Brain microvascular endothelial cell (primary cell): ENCODE results near the gene TUBB3.

ENCODE experiments used
- DNase-seq: peaks from one replicate; pipeline ENCODE4 v3.0.0-alpha.2; 2020
- H3K27ac ChIP-seq: fragments of 250-450 bp; sonication (Bioruptor Pico); 2 replicates; pipeline ENCODE4 v1.5.1; 2020; ENCODE audit warnings: mild to moderate bottlenecking, moderate library complexity
- H3K27me3 ChIP-seq: fragments of 250-450 bp; sonication (Bioruptor Pico); replicated peaks from 2 replicates; pipeline ENCODE4 v1.5.1; 2020; ENCODE audit warnings: mild to moderate bottlenecking
- H3K36me3 ChIP-seq: fragments of 250-450 bp; sonication (Bioruptor Pico); replicated peaks from 2 replicates; pipeline ENCODE4 v1.5.1; 2020; ENCODE audit warnings: mild to moderate bottlenecking
- H3K4me3 ChIP-seq: 2 replicates; pipeline ENCODE4 v1.5.1; 2011; ENCODE audit warnings: low read depth, mild to moderate bottlenecking, control low read depth, low read length, moderate library complexity
- CTCF ChIP-seq: IDR thresholded peaks from 2 replicates; pipeline ENCODE4 v1.5.1; 2011; ENCODE audit warnings: low read depth, mild to moderate bottlenecking, moderate library complexity, low read length, control low read depth, inconsistent platforms; ENCODE audit errors: missing control alignments
- in situ Hi-C: cut with HindIII; loops from 2 replicates; pipeline ENCODE4 v1.10.0; 2017; ENCODE audit warnings: low sequenced_read_pairs, low pct_ligation_motif_present

Gene TUBB3

DNA sequence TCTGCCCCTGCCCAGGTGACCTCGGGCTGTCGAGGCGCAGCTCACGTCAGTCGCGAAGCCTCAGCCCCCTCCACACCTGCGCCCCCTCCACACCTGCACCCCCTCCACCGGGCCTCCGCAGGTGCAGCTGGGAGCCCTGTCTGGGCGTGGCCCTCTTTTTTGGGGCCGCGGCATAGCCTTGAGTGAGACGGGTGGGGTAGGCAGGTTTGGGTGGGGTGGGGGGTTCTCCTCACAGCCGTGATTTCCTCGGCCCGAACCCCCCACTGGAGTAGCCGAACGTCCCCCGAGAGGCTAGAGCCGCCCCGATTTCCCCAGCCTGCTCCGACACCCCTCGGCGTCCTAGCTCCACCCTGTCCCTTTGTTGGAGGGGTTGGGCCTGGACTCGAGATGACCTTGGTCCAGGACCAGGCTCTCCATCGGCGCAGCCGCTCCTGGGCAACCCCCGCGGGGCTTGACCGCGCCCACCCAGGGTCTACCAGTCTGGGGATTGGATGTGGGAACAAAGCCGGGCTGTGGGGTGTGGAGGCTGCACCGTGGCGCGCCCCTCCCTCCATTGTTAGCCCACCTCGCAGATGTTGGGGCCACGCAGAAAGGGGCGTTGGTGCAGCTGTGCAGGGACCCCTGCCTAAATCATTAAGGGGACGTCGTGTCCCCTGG, 626 bp downstream of the TUBB3 start:
- in situ Hi-C loops, result no loop called here
- H3K27me3 ChIP-seq, result no peaks in the 10 kb centered on the region
- no peak for DNase-seq

DNA sequence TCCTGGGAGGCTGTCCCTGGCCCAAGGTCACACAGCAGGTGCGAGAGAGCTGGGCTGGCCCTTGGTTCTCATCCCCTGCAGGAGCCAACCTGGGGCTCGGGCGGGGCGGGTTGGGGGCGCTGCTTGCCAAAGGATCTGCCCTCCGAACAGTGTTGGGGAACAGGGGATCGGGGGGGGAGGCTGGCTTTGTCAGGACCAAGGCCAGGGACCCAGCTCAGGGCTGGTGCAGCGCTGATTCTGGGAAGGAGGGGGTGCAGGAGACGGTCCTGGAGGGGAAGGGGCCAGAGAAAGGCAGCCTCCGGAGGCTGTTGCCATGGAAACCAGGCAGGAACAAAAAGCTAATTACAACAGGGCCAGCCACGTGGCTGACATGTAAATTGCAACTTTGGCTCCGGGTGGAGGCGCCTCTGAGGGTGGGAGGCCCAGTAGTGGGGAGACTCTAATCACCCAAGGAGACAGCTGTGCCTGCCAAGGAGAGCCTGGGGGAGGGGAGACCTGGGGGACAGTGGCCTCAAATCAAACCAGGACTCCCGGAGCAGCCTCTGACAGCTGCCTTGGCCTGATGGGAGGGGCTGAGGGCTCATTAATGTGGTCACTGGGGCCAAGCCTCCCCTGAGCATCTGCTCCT, 1.3 kb downstream of the TUBB3 start:
- Histone ChIP-seq H3K36me3 (peaks cover 9% of the 10 kb centered on the region), H3K27me3 (no peaks in the 10 kb centered on the region), H3K4me3 (peak overlapping the region; percentile 76), H3K27ac (no peak overlapping the region)
- no peak for DNase-seq
- TF ChIP-seq CTCF, result no peak
- in situ Hi-C loops, result no loop called here

More for the DNA sequence above, 626 bp downstream of the TUBB3 start:
- no peak for TF ChIP-seq CTCF
- no peak overlapping the region for H3K27ac ChIP-seq
- H3K4me3 ChIP-seq, result peak overlapping the region; percentile 76
- H3K36me3 ChIP-seq, result peaks cover 5% of the 10 kb centered on the region

DNA sequence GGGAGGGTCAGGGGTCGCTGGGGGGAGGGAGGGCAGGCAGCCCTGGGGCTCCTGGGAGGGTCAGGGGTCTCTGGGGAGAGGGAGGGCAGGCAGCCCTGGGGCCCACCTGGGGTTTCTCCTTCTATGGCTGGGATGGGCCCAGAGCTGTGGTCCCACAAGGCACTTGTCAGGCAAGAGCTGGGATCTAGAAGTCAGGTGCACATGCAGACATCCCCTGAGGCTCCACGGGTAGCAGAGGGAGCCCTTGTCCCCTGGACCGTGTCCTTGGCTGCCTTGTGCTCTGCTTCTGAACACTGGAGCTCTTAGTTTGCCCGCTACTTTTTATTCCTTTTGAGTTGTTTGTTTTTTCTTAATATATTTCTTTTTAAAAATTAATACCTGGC, 1.8 kb downstream of the TUBB3 start:
- Histone ChIP-seq H3K27me3 (no peaks in the 10 kb centered on the region), H3K27ac (no peak overlapping the region), H3K36me3 (peaks cover 11% of the 10 kb centered on the region), H3K4me3 (peak overlapping the region; percentile 76)
- in situ Hi-C loops, result no loop called here
- no peak for TF ChIP-seq CTCF
- DNase-seq, result no peak

DNA sequence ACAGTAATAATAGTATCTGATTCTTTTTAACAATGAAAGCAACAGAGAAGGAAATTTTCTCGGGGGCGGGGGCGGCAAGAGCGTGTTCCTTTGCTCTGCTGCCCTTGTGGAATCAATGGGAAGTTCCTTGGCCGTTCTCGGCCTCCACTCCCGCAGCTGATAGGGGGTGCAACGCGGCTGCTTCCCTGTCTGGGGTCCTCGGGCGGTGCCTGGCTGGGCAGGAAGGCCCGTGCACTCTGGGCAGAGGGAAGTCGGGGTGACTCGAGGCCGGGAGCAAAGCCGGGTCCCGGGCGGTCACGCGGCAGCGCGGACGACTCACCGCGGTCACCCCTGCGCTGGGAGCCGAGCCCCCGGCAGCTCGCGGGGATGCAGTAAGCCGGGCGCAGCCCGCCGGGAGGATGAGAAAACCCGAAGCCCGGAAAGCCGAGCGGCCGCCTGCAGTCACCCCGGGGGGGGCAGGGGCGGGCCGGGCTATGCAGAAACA, 2.5 kb downstream of the TUBB3 start:
- TF ChIP-seq CTCF, result peak; percentile 26
- Histone ChIP-seq H3K4me3 (peak overlapping the region; percentile 76), H3K27ac (no peak overlapping the region), H3K36me3 (peaks cover 18% of the 10 kb centered on the region), H3K27me3 (no peaks in the 10 kb centered on the region)
- in situ Hi-C loops, result no loop called here
- no peak for DNase-seq

DNA sequence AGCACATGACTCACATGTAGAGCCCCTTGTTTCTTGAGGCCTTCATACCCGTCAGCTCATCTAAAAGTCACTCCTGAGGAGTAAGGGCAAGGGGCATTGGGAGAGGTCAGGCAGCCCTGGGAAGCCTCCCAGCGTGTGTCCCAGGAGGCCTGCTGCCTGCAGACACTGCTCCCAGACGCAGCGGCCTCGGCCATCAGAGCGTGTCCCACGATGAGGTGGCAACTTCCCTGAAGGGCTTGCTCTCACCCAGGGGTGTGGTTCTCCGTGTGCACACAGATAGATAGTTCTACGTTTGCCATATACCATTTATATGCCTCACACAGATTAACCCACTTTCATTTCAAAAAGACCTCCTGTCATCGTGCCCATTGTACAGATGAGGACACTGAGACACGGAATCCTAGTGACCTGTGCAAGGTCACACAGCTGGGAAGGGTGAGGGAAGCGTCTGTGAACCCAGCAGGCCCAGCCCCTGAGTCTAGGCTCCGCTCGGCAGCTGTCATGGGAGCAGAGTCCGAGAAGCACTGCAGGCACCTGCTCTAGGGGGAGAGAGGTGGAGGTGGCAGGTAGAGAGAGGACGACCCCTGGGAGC, 8.3 kb downstream of the TUBB3 start:
- no peaks in the 10 kb centered on the region for H3K27me3 ChIP-seq
- no peak for TF ChIP-seq CTCF
- no peak overlapping the region for H3K4me3 ChIP-seq
- in situ Hi-C loops, result no loop called here
- DNase-seq, result no peak
- H3K36me3 ChIP-seq, result peaks cover 70% of the 10 kb centered on the region
- H3K27ac ChIP-seq, result no peak overlapping the region
